Measurements from ENCODE around the gene ENTPD7. TPM values are rescaled to one million over a fixed set of nuclear protein-coding genes. Genes with fewer than 3 reads are reported as not detected.
"Not testable (repeated sequence)": the region's sequence is repeated elsewhere in the genome, so short reads cannot be mapped to it uniquely, and the experiment has no call there.

Gene ENTPD7
- total RNA-seq, 1 donor from 2014 or later = 19.0 TPM

DNA sequence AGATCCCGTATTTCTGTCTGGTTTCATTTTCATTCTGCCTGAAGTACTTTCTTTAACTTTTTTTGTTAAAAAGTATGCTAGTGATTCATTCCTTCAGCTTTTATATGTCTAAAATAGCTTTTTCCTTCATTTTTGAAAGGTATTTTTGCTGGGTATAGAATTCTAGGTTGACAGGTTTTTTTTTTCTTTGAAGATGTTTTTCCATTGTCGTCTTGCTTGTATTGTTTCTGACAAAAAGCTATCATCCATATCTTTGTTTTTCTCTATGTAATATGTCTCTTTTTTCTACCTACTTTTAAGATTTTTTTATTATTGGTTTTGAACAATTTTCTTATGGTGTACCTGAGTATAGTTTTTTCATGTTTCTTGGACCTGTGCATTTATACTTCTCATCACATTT lies 81.0 kb downstream of the ENTPD7 start:
- TF ChIP-seq, protein P1, sequence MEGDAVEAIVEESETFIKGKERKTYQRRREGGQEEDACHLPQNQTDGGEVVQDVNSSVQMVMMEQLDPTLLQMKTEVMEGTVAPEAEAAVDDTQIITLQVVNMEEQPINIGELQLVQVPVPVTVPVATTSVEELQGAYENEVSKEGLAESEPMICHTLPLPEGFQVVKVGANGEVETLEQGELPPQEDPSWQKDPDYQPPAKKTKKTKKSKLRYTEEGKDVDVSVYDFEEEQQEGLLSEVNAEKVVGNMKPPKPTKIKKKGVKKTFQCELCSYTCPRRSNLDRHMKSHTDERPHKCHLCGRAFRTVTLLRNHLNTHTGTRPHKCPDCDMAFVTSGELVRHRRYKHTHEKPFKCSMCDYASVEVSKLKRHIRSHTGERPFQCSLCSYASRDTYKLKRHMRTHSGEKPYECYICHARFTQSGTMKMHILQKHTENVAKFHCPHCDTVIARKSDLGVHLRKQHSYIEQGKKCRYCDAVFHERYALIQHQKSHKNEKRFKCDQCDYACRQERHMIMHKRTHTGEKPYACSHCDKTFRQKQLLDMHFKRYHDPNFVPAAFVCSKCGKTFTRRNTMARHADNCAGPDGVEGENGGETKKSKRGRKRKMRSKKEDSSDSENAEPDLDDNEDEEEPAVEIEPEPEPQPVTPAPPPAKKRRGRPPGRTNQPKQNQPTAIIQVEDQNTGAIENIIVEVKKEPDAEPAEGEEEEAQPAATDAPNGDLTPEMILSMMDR (IDR thresholded peaks at IDR 0.05; ENCODE audit: insufficient read depth, low read length, severe bottlenecking) = no peak
- no peak for DNase-seq (ENCODE audit: low read depth)
- H3K36me3 ChIP-seq (ENCODE audit: control insufficient read depth, insufficient read depth, low read length) = peaks cover 15% of the 10 kb centered on the region
- H3K4me3 ChIP-seq (ENCODE audit: low read depth, low read length) = no peak overlapping the region
- no peaks in the 10 kb centered on the region for H3K27me3 ChIP-seq (ENCODE audit: control insufficient read depth, insufficient read depth, low read length)
- no peak for FAIRE-seq

DNA sequence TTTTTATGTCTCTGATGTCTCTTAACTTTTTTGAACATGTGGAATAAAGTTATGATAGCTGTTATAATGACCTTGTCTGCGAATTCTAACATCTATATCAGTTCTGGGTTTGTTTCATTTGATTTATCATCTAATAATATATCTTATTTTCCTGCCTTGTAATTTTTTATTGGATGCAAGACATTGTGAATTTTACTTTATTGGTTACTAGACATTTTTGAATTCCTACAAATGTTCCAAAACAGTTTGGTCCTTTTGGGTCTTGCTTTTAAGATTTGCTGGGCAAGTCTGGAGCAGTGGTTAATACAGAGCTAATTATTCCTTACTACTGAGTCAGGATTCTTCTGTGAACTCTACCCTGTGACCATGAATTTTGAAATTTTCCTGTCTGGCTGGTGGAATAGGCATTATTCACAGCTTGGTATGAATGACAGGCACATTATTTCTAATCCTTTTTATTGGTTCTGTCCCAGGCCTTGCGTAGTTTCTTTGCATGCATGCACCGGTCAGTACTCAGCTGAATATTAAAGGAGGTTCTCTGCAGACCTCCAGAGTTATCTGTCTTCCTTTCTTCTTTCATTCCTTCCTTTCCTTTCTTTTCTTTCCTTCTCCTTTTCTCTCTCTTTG lies 81.7 kb downstream of the ENTPD7 start:
- no peaks in the 10 kb centered on the region for H3K27me3 ChIP-seq (ENCODE audit: control insufficient read depth, insufficient read depth, low read length)
- DNase-seq (ENCODE audit: low read depth) (no peak), FAIRE-seq (no peak)
- TF ChIP-seq, protein P1 (IDR thresholded peaks at IDR 0.05; ENCODE audit: insufficient read depth, low read length, severe bottlenecking) = no peak
- peaks cover 16% of the 10 kb centered on the region for H3K36me3 ChIP-seq (ENCODE audit: control insufficient read depth, insufficient read depth, low read length)
- no peak overlapping the region for H3K4me3 ChIP-seq (ENCODE audit: low read depth, low read length)

GRCh38 chr10:99742254-99742653 lies 82.9 kb downstream of the ENTPD7 start:
- Histone ChIP-seq H3K4me3 (ENCODE audit: low read depth, low read length) (no peak overlapping the region), H3K27me3 (ENCODE audit: control insufficient read depth, insufficient read depth, low read length) (no peaks in the 10 kb centered on the region), H3K36me3 (ENCODE audit: control insufficient read depth, insufficient read depth, low read length) (peaks cover 17% of the 10 kb centered on the region)
- no peak for FAIRE-seq
- no peak for DNase-seq (ENCODE audit: low read depth)
- TF ChIP-seq, protein P1 (IDR thresholded peaks at IDR 0.05; ENCODE audit: insufficient read depth, low read length, severe bottlenecking) = no peak

DNA sequence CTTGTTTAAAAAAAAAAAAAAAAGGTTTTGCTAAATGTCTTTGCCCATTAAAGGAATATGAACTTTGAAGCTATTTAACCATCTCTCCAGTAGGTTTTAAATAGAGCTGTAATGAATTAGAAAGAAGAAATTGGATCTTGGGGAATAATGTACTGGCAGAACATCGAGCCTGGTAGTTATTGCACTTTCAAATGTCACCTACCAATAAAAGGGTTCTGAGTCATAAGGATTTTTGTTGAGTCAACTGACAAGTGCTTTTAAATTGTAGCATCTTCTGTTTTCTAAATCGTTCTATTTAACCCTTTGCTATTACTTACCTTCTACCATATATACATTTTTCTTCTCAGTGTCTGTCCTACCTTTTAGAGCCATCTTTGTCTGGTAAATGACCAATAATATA lies 83.4 kb downstream of the ENTPD7 start:
- Histone ChIP-seq H3K27me3 (ENCODE audit: control insufficient read depth, insufficient read depth, low read length) (no peaks in the 10 kb centered on the region), H3K36me3 (ENCODE audit: control insufficient read depth, insufficient read depth, low read length) (peaks cover 16% of the 10 kb centered on the region), H3K4me3 (ENCODE audit: low read depth, low read length) (no peak overlapping the region)
- FAIRE-seq (no peak), DNase-seq (ENCODE audit: low read depth) (no peak)
- TF ChIP-seq, protein P1 (IDR thresholded peaks at IDR 0.05; ENCODE audit: insufficient read depth, low read length, severe bottlenecking) = no peak

DNA sequence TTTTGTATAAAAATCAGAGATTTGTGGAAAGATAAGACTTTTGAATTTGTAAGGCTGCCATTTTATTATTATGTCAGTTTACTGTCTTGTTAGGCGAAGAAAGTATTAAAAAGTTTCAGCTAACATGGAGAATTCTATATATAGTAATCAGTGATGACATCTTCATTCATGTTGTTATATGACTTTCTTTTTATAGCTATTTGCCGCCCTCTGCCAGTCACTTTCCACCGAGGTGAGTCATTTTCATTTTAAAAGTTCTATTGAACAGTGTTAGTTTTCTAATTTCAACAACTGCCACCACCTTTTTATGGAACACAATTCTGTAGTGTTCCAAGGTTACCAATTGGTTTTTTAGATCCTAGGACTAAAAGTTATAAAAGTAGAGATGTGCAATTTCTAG lies 84.5 kb downstream of the ENTPD7 start:
- FAIRE-seq = no peak
- TF ChIP-seq, protein P1 (IDR thresholded peaks at IDR 0.05; ENCODE audit: insufficient read depth, low read length, severe bottlenecking) = no peak
- no peak for DNase-seq (ENCODE audit: low read depth)
- Histone ChIP-seq H3K36me3 (ENCODE audit: control insufficient read depth, insufficient read depth, low read length) (peaks cover 17% of the 10 kb centered on the region), H3K27me3 (ENCODE audit: control insufficient read depth, insufficient read depth, low read length) (no peaks in the 10 kb centered on the region), H3K4me3 (ENCODE audit: low read depth, low read length) (no peak overlapping the region)

GRCh38 chr10:99746166-99746565 lies 86.9 kb downstream of the ENTPD7 start:
- H3K27me3 ChIP-seq (ENCODE audit: control insufficient read depth, insufficient read depth, low read length); FAIRE-seq; DNase-seq (ENCODE audit: low read depth); H3K4me3 ChIP-seq (ENCODE audit: low read depth, low read length): not testable (repeated sequence)
- peaks cover 17% of the 10 kb centered on the region for H3K36me3 ChIP-seq (ENCODE audit: control insufficient read depth, insufficient read depth, low read length)

All from bronchial epithelial cell (primary cell).